MG63 (cell line): ENCODE measurements around the gene DBI. TPM values are rescaled to one million over a fixed set of nuclear protein-coding genes. Genes with fewer than 3 reads are reported as not detected.

ENCODE experiments used
- DNase-seq: peaks from one replicate; pipeline ENCODE4 v3.0.0-alpha.2; 2020
- H3K27me3 ChIP-seq: fragments of 250-450 bp; sonication (Bioruptor Pico); 2 replicates; pipeline ENCODE4 v1.5.1; 2020; ENCODE audit warnings: mild to moderate bottlenecking, moderate library complexity
- H3K36me3 ChIP-seq: fragments of 250-450 bp; sonication (Bioruptor Pico); 2 replicates; pipeline ENCODE4 v1.5.1; 2020; ENCODE audit warnings: mild to moderate bottlenecking, moderate library complexity
- H3K4me3 ChIP-seq: fragments of 250-450 bp; sonication (Bioruptor Pico); 2 replicates; pipeline ENCODE4 v1.5.1; 2020; ENCODE audit warnings: mild to moderate bottlenecking, moderate library complexity
- H3K9me3 ChIP-seq: fragments of 250-450 bp; sonication (Bioruptor Pico); 2 replicates; pipeline ENCODE4 v1.5.1; 2020; ENCODE audit warnings: mild to moderate bottlenecking, moderate library complexity
- total RNA-seq: library from RNA; depleted of rRNA; stranded (reverse); fragments of >200 nt; shearing (Covaris generic); gene quantifications from 2 replicates; pipeline ENCODE4 v1.2.3, GENCODE V29; 2014; ENCODE audit warnings: low replicate concordance; rRNA removed

The DBI gene
- total RNA-seq, 1 experiment from 2014 or later: 68.1 TPM

- DNase-seq: no peak
- Histone ChIP-seq H3K27me3 (peaks cover 3% of the 10 kb centered on the region; the same call in 1 of the 2 replicates), H3K36me3 (no peaks in the 10 kb centered on the region), H3K4me3 (no peak overlapping the region), H3K9me3 (no peaks in the 10 kb centered on the region)
Measured at GRCh38 chr2:119414894-119415293, 48.1 kb downstream of the DBI start.

DNA sequence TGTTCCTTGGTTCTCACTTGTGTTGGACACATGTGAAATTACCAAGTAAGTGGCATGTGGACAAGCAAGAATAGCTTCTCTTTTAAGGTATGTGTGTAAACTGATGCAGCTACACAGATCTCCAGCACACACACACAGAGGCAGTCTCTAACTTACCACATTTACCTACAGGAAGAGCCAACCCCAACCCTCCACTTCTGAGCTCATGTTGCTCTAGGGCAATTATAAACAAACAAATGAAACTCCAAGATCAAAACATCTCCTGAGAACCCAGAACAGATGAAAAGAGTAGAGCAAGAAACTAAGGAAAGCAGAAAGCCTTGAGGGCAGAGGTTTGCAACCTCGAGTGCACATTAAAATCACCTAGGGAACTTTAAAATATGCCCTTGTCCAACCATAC is 48.9 kb downstream of the DBI start:
- Histone ChIP-seq H3K9me3 (no peaks in the 10 kb centered on the region), H3K36me3 (no peaks in the 10 kb centered on the region), H3K27me3 (no peaks in the 10 kb centered on the region; the same call in 1 of the 2 replicates), H3K4me3 (no peak overlapping the region)
- DNase-seq: no peak

DNA sequence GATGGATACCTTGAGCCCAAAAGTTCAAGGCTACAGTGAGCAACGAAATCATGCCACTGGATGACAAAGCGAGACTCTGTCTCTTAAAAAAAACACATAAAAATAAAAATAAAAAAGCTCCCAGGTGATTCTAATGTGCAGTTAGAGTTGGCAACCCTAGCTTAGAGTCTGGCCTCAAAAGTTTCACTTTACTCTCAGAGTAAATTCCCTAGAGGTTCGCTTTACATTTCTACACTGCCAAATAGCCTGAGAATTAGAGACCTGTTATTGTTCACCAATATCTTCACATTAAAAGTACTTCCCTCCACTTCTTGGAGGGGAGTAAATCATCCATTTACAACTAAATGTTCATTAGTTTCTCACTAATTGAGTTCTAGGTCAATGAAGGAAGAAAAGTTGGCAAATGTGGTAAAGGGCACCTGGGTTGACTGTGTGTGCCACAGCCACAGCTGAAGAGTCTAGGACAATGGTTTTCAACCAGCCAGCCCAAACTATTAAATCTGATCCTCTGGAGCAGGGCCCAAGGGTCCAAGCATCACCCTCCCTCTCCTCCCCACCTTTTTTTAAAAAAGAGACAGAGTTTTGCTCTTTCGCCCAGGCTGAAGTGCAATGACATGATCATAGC is 49.6 kb downstream of the DBI start:
- no peak for DNase-seq
- no peaks in the 10 kb centered on the region for H3K36me3 ChIP-seq
- H3K9me3 ChIP-seq: peaks cover 3% of the 10 kb centered on the region
- H3K27me3 ChIP-seq: no peaks in the 10 kb centered on the region
- H3K4me3 ChIP-seq: no peak overlapping the region

DNA sequence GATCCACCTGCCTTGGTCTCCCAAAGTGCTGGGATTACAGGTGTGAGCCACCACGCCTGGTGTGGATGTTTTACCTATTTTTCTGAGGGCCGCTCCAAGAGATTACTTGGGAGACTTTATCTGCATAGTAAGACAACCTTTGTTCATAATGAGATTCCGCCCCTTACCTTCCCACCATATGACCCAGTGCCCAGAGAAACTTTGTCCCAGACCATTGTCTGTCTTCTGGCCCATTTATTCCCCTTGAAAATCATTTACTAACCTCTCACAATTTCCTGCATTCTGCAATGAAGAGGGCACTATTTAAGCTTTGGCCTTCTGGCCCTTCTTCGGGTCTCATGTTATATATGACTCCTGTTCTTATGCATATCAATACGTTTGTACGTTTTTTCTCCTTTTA is 51.1 kb downstream of the DBI start:
- H3K27me3 ChIP-seq: no peaks in the 10 kb centered on the region
- H3K4me3 ChIP-seq: no peak overlapping the region
- H3K36me3 ChIP-seq: no peaks in the 10 kb centered on the region
- no peak for DNase-seq
- H3K9me3 ChIP-seq: peaks cover 4% of the 10 kb centered on the region

DNA sequence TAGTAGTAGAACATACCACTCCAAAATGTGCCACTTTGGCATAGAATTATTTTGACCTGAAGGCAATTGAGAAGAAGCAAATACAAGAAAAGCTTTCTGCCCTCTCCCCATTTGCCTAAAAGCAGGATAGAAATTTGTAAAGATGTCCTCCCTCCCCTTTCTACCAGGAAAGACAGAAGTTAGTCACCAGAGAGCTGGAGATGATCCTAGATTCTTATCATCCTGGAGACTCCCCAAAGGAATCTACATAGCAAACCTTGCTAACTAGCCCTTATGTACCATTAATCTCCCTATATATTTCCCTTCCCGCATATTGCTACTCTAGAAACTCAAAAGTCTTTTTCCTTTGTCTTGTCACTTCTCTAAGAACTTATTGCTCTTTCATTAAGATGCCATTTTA is 52.3 kb downstream of the DBI start:
- no peak overlapping the region for H3K4me3 ChIP-seq
- H3K36me3 ChIP-seq: no peaks in the 10 kb centered on the region
- H3K9me3 ChIP-seq: peaks cover 4% of the 10 kb centered on the region
- no peak for DNase-seq
- no peaks in the 10 kb centered on the region for H3K27me3 ChIP-seq

DNA sequence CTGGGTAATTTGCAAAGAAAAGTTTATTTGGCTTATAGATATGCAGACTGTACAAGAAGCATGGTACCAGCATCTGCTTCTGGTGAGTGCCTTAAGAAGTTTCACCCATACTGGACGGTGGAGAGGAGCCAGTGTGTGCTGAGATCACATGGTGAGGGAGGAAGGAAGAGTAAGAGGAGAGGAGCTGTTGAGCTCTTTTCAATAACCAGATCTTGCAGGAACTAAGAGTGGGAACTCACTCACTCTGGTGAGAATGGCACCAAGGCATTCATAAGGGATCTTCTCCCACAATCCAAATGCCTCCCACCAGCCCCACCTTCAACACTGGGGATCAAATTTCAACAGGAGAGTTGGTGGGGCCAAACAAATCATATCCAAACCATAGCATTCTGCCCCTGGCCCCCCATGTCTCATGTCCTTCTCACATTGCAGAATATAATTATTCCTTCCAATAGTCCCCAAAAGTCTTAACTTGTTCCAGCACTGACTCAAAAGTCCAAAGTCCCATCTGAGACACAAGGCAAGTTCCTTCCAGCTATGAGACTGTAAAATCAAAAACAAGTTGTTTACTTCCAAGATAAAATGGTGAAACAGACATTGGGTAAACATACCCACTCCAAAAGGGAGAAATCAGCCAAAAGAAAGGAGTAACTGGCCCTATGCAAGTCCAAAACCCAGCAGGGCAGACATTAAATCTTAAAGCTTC is 53.2 kb downstream of the DBI start:
- DNase-seq: no peak
- Histone ChIP-seq H3K36me3 (no peaks in the 10 kb centered on the region), H3K27me3 (no peaks in the 10 kb centered on the region), H3K4me3 (no peak overlapping the region), H3K9me3 (peaks cover 4% of the 10 kb centered on the region)

GRCh38 chr2:119421304-119421703 is 54.5 kb downstream of the DBI start:
- Histone ChIP-seq H3K36me3 (no peaks in the 10 kb centered on the region), H3K9me3 (peaks cover 4% of the 10 kb centered on the region), H3K4me3 (no peak overlapping the region), H3K27me3 (no peaks in the 10 kb centered on the region)
- no peak for DNase-seq

DNA sequence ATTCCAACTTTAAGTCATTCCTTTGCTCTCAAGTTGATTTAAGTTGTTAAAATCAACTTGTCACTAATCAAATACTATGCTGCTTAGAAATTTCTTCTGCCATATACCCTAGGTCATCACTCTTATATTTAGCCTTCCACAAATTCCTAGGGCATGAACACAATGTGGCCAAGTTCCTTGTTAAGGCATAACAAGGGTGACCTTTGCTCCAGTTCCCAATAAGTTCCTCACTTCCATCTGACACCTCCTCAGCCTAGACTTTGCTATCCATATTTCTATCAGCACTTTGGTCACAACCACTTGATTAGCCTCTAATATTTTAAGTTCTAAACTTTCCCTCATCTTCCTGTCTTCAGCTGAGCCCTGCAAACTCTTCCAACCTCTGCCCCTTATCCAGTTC is 55.0 kb downstream of the DBI start:
- H3K27me3 ChIP-seq: no peaks in the 10 kb centered on the region
- H3K4me3 ChIP-seq: no peak overlapping the region
- no peaks in the 10 kb centered on the region for H3K36me3 ChIP-seq
- H3K9me3 ChIP-seq: peaks cover 4% of the 10 kb centered on the region
- DNase-seq: no peak

Other genes with a start within 250 kb of the DBI start
- not detected in 2 replicates for gene C1QL2, start 208.2 kb upstream of the DBI start, total RNA-seq
- 7.6 and 8.1 TPM in 2 replicates for gene STEAP3, start 143.1 kb upstream of the DBI start, total RNA-seq
- gene C2orf76, start 143 bp upstream of the DBI start, total RNA-seq: 16.5 and 34.8 TPM in 2 replicates
- 0.56 TPM in 1 of 2 replicates, not detected in the other for gene TMEM37, start 64.9 kb downstream of the DBI start, total RNA-seq
- not detected in 2 replicates for gene SCTR, start 157.5 kb downstream of the DBI start, total RNA-seq
- gene CFAP221, start 177.5 kb downstream of the DBI start, total RNA-seq: not detected in 2 replicates